ENCODE results near the gene ACAP1. TPM values are rescaled to one million over a fixed set of nuclear protein-coding genes. Genes with fewer than 3 reads are reported as not detected.
A peak's percentile ranks its signal among the peaks of the same experiment; 100 is the strongest.
"Not testable (repeated sequence)": the region's sequence is repeated elsewhere in the genome, so short reads cannot be mapped to it uniquely, and the experiment has no call there.

The ACAP1 gene
- total RNA-seq, 1 donor from 2014 or later = 12.0 TPM

DNA sequence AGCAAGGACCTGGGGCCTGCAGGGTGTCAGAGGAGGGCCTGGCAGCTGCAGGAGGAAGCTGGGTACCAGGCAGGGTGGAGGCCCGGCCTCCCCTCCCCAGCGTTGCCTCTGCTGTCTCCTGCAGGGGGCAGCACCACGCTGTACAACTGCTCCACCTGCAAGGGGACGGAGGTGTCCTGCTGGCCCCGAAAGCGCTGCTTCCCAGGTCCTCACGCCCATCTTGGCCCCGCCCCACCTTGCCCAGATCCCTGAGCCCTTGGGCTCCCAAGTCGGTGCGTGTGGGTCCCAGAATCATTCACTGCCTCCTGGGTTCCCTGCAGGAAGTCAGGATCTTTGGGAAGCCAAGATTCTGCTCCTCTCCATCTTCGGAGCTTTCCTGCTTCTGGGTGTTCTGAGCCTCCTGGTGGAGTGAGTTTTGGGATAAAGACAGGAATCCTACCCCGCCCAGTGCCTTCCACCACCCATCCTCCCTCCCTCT lies 19.8 kb downstream of the ACAP1 start:
- peaks cover 11 to 27% of the 10 kb centered on the region in 2 donors for H3K4me1 ChIP-seq
- DNase-seq (ENCODE audit: low spot score in 2 of 2) = peak; percentile 43 to 87
- no peaks in the 10 kb centered on the region for H3K36me3 ChIP-seq
- intact Hi-C loops (cut with DNase I) = loop anchor here (1.0 kb wide), 1 partner anchor 82 kb away; no protein-coding TSS in a partner anchor
- no peak overlapping the region for H3K4me3 ChIP-seq
- no peaks in the 10 kb centered on the region for H3K9me3 ChIP-seq
- no peaks in the 10 kb centered on the region for H3K27me3 ChIP-seq
- TF ChIP-seq, protein P1, sequence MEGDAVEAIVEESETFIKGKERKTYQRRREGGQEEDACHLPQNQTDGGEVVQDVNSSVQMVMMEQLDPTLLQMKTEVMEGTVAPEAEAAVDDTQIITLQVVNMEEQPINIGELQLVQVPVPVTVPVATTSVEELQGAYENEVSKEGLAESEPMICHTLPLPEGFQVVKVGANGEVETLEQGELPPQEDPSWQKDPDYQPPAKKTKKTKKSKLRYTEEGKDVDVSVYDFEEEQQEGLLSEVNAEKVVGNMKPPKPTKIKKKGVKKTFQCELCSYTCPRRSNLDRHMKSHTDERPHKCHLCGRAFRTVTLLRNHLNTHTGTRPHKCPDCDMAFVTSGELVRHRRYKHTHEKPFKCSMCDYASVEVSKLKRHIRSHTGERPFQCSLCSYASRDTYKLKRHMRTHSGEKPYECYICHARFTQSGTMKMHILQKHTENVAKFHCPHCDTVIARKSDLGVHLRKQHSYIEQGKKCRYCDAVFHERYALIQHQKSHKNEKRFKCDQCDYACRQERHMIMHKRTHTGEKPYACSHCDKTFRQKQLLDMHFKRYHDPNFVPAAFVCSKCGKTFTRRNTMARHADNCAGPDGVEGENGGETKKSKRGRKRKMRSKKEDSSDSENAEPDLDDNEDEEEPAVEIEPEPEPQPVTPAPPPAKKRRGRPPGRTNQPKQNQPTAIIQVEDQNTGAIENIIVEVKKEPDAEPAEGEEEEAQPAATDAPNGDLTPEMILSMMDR (IDR thresholded peaks at IDR 0.05) = peak; percentile 82 to 85 (median 85)
- no peak overlapping the region for H3K27ac ChIP-seq

DNA sequence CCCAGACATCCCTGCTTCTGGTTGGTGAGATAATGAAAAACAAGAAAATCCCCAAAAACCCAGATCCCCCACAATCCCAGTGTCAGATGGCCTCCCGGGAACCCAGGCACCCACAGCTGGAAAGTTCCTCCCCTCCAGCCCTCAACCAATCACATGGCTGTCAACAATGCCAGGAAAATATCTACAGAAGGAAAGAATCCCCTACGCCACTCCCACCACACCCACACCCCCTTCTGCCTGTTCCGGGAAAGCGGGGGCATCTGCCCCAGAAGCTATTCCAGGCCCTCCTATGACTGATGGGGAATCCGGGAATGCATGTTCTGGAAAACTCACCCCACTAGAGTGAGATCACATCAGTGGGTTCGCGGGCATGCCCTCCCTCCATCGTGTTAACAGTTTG lies 20.4 kb downstream of the ACAP1 start:
- Histone ChIP-seq H3K9me3 (no peaks in the 10 kb centered on the region), H3K4me1 (peaks cover 11 to 27% of the 10 kb centered on the region in 2 donors), H3K27ac (no peak overlapping the region), H3K27me3 (no peaks in the 10 kb centered on the region), H3K36me3 (no peaks in the 10 kb centered on the region), H3K4me3 (no peak overlapping the region)
- no peak for DNase-seq (ENCODE audit: low spot score in 2 of 2)
- intact Hi-C loops (cut with DNase I) = loop anchor here (1.0 kb wide), 1 partner anchor 82 kb away; no protein-coding TSS in a partner anchor
- TF ChIP-seq, protein P1 (IDR thresholded peaks at IDR 0.05) = no peak

DNA sequence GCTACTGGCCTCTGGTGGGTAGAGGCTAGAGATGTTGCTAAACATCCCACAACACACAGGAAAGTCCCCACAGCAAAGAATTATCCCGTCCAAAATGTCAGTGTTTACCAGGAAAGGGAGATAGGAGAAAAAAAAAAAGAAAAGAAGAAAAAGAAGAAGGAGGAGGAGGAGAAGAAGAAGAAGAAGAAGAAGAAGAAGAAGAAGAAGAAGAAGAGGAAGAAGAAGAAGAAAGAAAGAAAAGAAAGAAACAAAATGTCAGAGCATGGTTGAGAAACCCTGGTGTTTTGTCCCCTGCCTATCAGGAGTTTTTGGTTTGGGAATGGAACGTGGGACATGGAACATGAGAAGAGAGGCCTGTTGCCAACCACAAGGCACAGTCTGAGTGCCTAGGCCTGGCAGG lies 21.1 kb downstream of the ACAP1 start:
- no peaks in the 10 kb centered on the region for H3K9me3 ChIP-seq
- peaks cover 11 to 27% of the 10 kb centered on the region in 2 donors for H3K4me1 ChIP-seq
- intact Hi-C loops (cut with DNase I) = no loop called here
- H3K27ac ChIP-seq = no peak overlapping the region
- no peaks in the 10 kb centered on the region for H3K36me3 ChIP-seq
- TF ChIP-seq, protein P1 (IDR thresholded peaks at IDR 0.05) = no peak
- no peak overlapping the region for H3K4me3 ChIP-seq
- no peaks in the 10 kb centered on the region for H3K27me3 ChIP-seq
- no peak for DNase-seq (ENCODE audit: low spot score in 2 of 2)

DNA sequence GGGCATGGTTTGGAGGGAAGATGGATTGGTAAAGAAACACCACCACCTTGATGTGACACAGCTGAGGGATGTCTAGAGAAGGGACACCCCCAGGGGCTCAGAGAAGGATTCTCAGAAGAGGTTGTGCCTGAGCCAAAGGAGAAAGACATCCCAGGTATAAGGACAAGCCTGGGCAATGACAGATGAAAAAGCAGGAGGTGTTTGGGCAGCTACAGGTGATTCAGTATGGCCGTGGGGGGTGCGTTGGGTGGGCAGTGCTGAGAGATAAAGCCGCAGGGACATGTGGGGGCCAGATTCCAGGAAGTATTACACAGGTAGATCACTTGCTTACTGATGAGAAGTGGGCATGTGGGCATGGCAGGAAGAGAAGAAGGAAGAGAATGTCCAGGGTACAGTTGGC lies 25.6 kb downstream of the ACAP1 start:
- no peak for DNase-seq (ENCODE audit: low spot score in 2 of 2)
- TF ChIP-seq, protein P1 (IDR thresholded peaks at IDR 0.05) = no peak
- H3K27me3 ChIP-seq = no peaks in the 10 kb centered on the region
- intact Hi-C loops (cut with DNase I) = no loop called here
- H3K9me3 ChIP-seq = no peaks in the 10 kb centered on the region
- no peaks in the 10 kb centered on the region for H3K4me1 ChIP-seq
- H3K27ac ChIP-seq = no peak overlapping the region
- H3K4me3 ChIP-seq = no peak overlapping the region
- no peaks in the 10 kb centered on the region for H3K36me3 ChIP-seq

DNA sequence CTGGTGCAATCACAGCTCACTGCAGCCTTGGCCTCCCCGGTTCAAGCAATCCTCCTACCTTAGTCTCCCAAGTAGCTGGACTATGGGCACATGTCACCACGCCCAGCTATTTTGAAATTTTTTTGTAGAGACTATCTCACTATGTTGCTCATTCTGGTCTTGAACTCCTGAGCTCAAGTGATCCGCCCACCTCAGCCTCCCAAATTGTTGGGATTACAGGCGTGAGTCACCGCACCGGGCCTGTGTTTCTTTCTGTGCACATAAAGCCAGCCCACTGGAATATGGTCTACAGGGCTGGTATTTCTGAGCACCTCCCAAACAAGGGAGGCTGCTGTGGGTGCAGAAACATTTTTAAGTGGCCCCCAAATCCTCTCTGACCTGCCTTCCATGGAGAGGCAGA lies 27.0 kb downstream of the ACAP1 start:
- TF ChIP-seq, protein P1 (IDR thresholded peaks at IDR 0.05) = no peak
- DNase-seq (ENCODE audit: low spot score in 2 of 2) = no peak
- Histone ChIP-seq H3K9me3 (no peaks in the 10 kb centered on the region), H3K4me1 (no peaks in the 10 kb centered on the region), H3K4me3 (no peak overlapping the region), H3K27ac (no peak overlapping the region), H3K27me3 (no peaks in the 10 kb centered on the region), H3K36me3 (no peaks in the 10 kb centered on the region)
- intact Hi-C loops (cut with DNase I) = no loop called here

DNA sequence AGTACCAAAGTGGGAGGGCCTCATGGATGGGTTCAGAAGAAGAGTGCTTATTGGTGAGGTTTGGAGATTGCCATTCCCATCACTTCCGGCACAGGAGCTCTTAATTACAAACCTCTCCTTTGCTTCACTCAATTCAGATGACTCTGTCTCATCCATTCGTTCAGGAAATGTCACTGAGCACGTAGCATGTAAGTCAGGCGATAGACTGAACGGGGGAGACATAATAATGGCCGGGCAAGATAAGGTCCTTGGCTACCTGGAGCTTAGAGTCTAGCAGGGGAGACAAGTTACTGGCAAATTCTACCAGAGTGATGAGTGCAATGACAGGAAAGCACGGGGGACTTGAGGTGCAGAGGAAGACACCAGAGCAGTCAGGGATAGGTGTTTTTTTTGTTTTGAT lies 29.6 kb downstream of the ACAP1 start:
- H3K4me1 ChIP-seq; H3K4me3 ChIP-seq; H3K27ac ChIP-seq; intact Hi-C loops (cut with DNase I); H3K27me3 ChIP-seq; H3K36me3 ChIP-seq; DNase-seq (ENCODE audit: low spot score in 2 of 2); H3K9me3 ChIP-seq: not testable (repeated sequence)
